DMS114 treated with DMSO at 0.1 percent for 48 hours (cell line): ENCODE data around the gene CFAP73.

ENCODE experiments used
- DNase-seq: peaks from one replicate; lab custom pipeline; 2025; ENCODE audit not compliant: unreplicated experiment; lab: John Stamatoyannopoulos, UW

Gene CFAP73

GRCh38 chr12:113162102-113163029 lies 12.8 kb downstream of the CFAP73 start:
- no peak for DNase-seq

GRCh38 chr12:113163030-113163360 lies 13.5 kb downstream of the CFAP73 start:
- no peak for DNase-seq

GRCh38 chr12:113164014-113164413 lies 14.5 kb downstream of the CFAP73 start:
- DNase-seq: no peak

GRCh38 chr12:113165521-113166450 lies 16.3 kb downstream of the CFAP73 start:
- no peak for DNase-seq

- DNase-seq: no peak
Observed at GRCh38 chr12:113167868-113168267, 18.3 kb downstream of the CFAP73 start.

- no peak for DNase-seq
Observed at GRCh38 chr12:113169697-113170096, 20.2 kb downstream of the CFAP73 start.

- DNase-seq: no peak
Observed at GRCh38 chr12:113170457-113170856, 20.9 kb downstream of the CFAP73 start.

- DNase-seq: no peak
Observed at GRCh38 chr12:113170926-113171325, 21.4 kb downstream of the CFAP73 start.

GRCh38 chr12:113171543-113171942 lies 22.0 kb downstream of the CFAP73 start:
- no peak for DNase-seq

GRCh38 chr12:113172185-113172584 lies 22.7 kb downstream of the CFAP73 start:
- DNase-seq: no peak

- DNase-seq: no peak
Observed at GRCh38 chr12:113173081-113173698, 23.7 kb downstream of the CFAP73 start.

- DNase-seq: no peak
Observed at GRCh38 chr12:113174461-113175384, 25.2 kb downstream of the CFAP73 start.

- no peak for DNase-seq
Observed at GRCh38 chr12:113179023-113179422, 29.5 kb downstream of the CFAP73 start.

GRCh38 chr12:113180333-113180732 lies 30.8 kb downstream of the CFAP73 start:
- no peak for DNase-seq

GRCh38 chr12:113181975-113182374 lies 32.5 kb downstream of the CFAP73 start:
- no peak for DNase-seq

- no peak for DNase-seq
Observed at GRCh38 chr12:113183030-113183589, 33.6 kb downstream of the CFAP73 start.

- DNase-seq: no peak
Observed at GRCh38 chr12:113184098-113184899, 34.8 kb downstream of the CFAP73 start.

GRCh38 chr12:113184900-113185179 lies 35.3 kb downstream of the CFAP73 start:
- peak; percentile 90 for DNase-seq
